WI38 (cell line): ENCODE results near the gene PSRC1.

Experiments
- H3K4me3 ChIP-seq: 2 replicates; pipeline ENCODE4 v1.5.1; 2011; ENCODE audit warnings: low read depth, mild to moderate bottlenecking, control low read depth, low read length
- CTCF ChIP-seq: IDR thresholded peaks from 2 replicates; pipeline ENCODE4 v1.5.1; 2012; ENCODE audit warnings: low read depth, mild to moderate bottlenecking, control low read depth, low read length

PSRC1 gene

GRCh38 chr1:109255678-109256077 is 27.3 kb downstream of the PSRC1 start:
- no peak overlapping the region for H3K4me3 ChIP-seq
- TF ChIP-seq CTCF: no peak

- TF ChIP-seq CTCF: no peak
- H3K4me3 ChIP-seq: no peak overlapping the region
Observed at GRCh38 chr1:109255097-109255651, 27.8 kb downstream of the PSRC1 start.

- no peak overlapping the region for H3K4me3 ChIP-seq
- no peak for TF ChIP-seq CTCF
Observed at GRCh38 chr1:109254621-109255096, 28.3 kb downstream of the PSRC1 start.

GRCh38 chr1:109253803-109254620 is 28.9 kb downstream of the PSRC1 start:
- H3K4me3 ChIP-seq: no peak overlapping the region
- no peak for TF ChIP-seq CTCF

GRCh38 chr1:109252893-109253802 is 29.8 kb downstream of the PSRC1 start:
- no peak overlapping the region for H3K4me3 ChIP-seq
- no peak for TF ChIP-seq CTCF

GRCh38 chr1:109252167-109252892 is 30.6 kb downstream of the PSRC1 start:
- H3K4me3 ChIP-seq: no peak overlapping the region
- TF ChIP-seq CTCF: no peak
